A673 (cell line): ENCODE results near the gene SF3B6.

Experiments used
- CTCF ChIP-seq: fragments of 300-800, 200-600 bp; sonication (generic); conservative IDR thresholded peaks from 2 replicates; pipeline ENCODE4 v1.5.1; 2017; ENCODE audit warnings: low read depth, mild to moderate bottlenecking, antibody characterized with exemption, low read length, moderate library complexity, mixed read lengths
- EZH2 ChIP-seq: fragments of 200-600 bp; sonication (generic); IDR thresholded peaks from 2 replicates; pipeline ENCODE4 v1.6.1; 2017; ENCODE audit warnings: borderline replicate concordance, low read depth, mild to moderate bottlenecking, mixed read lengths, antibody characterized with exemption, low read length; ENCODE audit not compliant: poor library complexity, severe bottlenecking

- no peak for TF ChIP-seq EZH2
- no peak for TF ChIP-seq CTCF
Observed at GRCh38 chr2:24072259-24072658, 3.9 kb downstream of the SF3B6 start.
